Measurements from ENCODE around the gene TPO.
"Not testable (repeated sequence)": the region's sequence is repeated elsewhere in the genome, so short reads cannot be mapped to it uniquely, and the experiment has no call there.

Gene TPO

GRCh38 chr2:1413156-1413710 lies at the start of gene TPO:
TPO (plus strand) TSS chr2:1413463; CDS start chr2:1414409, 946 bp downstream.
- no peak for DNase-seq

GRCh38 chr2:1366546-1367134 lies 46.6 kb upstream of the TPO start:
- DNase-seq: peak; percentile 83 to 90

DNA sequence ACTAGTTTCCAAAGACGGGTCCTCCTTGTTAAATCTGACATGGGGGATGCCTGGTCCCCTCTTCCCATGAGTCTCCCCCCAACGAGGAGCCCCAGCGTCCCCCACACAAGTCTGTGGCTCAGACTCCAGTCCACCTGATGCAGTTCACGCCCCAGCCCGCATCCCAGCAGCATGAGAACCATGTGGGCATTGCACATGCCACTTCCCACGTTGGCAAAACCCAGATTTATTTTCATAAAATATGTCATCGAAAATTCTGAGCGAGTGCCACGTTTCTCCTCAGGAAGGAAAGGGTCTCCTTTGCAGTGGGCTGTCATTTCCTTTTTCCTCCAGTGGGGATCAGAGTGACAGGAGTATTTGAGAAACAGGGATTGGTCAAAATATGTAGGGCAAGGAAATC lies 45.7 kb upstream of the TPO start:
- DNase-seq: no peak

DNA sequence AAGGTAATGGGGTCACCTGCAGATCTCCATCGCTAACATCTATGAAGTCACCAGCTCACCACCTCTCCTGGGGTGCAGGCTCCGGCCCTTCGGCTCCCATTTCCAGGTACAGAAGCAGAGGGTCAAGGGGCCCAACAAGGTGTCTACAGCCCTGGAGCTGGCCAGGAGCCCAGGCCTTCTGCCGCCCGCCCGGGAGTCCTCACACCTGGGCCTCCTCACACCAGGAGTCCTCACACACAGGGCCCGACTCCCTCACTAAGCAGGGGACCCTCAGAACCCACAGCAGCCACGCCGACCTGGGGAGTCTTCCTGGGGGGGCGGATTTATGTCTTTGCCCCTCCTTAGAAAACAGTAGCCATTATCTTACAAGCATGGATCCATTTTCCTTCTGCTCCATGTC lies 43.4 kb upstream of the TPO start:
- no peak for DNase-seq

DNA sequence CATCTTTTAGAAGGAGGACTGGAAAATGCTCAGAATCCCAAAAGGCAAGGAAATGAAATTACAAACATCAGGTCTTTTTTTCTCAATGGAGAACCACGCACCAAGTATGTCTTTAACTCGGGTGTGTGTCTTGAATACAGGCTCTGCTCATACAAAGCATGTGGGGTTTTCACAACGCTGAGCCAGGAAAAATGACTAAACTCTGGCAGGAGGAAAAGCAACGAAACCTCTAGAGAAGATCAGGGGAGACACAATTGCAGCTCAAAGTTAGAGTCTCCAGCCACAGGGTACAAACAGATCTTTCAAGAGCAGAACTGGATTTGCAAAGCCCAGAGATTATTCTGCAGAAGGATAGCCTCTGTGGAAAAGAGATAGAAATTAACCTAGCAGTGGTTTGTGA lies 42.8 kb upstream of the TPO start:
- no peak for DNase-seq

- DNase-seq: no peak
Measured at GRCh38 chr2:1371082-1371481, 42.2 kb upstream of the TPO start.

- no peak for DNase-seq
Measured at GRCh38 chr2:1373830-1374229, 39.4 kb upstream of the TPO start.

DNA sequence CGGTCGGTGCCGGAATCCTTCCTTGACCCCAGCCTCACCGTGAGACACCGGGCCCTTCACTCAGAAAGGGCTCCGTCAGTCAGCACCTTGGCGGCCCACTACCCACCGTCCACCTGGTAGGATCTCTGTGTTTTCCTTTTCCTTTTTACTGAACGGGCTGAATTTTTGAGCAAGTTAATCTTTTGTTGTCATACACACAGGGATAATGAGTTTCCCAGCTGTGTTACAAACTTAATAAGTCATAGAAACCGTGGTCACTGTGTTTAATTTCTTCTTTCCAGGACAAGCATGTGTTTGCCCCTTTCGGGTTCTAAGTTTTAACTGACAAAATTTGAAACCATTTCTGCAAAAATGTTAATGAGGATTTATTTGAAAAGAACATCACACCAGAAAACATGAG lies 39.0 kb upstream of the TPO start:
- no peak for DNase-seq

- DNase-seq: no peak
Measured at GRCh38 chr2:1375794-1376193, 37.5 kb upstream of the TPO start.

- DNase-seq: no peak
Measured at GRCh38 chr2:1377473-1377872, 35.8 kb upstream of the TPO start.

DNA sequence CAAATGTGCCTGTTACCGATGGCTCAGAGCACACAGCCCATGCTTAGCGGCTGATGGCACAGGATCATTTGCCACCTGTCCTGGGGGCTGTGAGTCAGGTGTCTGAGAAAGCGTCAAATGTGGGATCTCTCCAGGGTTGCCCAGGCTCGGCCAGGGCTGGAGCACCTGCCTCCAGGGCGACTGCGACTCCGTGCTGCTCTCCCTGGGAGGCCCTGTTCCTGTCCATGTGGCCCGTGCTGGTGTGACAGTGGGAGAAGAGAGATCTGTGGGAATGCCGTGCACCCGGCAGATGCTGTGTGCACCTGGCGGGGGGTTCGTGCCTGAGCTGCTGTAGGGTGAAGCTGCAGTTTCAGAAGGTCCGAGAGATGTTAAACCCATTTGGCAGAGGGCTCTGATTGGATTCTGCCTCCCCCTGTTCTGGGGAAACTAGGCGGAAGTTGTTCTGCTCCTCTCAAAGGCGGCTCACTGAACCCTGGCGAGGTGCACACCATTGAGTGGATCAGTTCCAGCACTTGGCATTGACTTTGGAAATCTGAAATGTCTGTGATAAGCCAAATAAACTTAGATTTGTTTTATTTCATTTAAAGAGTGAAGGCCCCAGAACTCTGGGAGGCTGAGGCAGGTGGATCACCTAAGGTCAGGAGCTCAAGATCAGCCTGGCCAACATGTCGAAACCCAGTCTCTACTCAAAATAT lies 34.7 kb upstream of the TPO start:
- no peak for DNase-seq

DNA sequence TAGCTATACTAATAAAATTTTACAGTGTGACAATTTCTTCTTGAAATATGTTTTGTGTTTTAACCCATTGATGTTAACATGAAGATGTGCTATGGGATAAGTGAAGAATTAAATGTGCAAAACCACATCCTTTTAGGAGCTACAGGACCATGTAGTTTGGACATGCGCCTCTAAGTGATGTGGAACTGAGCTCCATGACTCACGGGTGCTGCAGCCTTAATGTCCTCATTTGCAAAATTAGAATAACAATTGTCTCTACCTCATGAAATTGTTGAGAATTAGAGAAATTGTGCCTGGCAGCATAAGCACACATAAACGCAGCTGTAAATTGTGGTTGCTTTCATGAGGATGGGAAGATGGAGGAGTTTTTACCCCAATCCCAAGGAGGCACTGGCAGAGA lies 31.6 kb upstream of the TPO start:
- DNase-seq: no peak

- not testable (repeated sequence) for DNase-seq
Measured at GRCh38 chr2:1387954-1388725, 25.1 kb upstream of the TPO start.

DNA sequence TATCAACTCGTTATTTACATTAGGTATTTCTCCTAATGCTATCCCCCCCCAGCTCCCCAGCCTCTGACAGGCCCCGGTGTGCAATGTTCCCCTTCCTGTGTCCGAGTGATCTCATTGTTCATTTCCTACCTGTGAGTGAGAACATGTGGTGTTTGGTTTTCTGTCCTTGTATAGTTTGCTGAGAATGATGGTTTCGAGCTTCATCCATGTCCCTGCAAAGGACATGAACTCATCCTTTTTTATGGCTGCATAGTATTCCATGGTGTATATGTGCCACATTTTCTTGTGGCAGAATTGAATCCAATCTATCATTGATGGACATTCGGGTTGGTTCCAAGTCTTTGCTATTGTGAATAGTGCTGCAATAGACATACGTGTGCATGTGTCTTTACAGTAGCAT lies 23.1 kb upstream of the TPO start:
- not testable (repeated sequence) for DNase-seq

GRCh38 chr2:1393321-1393720 lies 19.9 kb upstream of the TPO start:
- no peak for DNase-seq

DNA sequence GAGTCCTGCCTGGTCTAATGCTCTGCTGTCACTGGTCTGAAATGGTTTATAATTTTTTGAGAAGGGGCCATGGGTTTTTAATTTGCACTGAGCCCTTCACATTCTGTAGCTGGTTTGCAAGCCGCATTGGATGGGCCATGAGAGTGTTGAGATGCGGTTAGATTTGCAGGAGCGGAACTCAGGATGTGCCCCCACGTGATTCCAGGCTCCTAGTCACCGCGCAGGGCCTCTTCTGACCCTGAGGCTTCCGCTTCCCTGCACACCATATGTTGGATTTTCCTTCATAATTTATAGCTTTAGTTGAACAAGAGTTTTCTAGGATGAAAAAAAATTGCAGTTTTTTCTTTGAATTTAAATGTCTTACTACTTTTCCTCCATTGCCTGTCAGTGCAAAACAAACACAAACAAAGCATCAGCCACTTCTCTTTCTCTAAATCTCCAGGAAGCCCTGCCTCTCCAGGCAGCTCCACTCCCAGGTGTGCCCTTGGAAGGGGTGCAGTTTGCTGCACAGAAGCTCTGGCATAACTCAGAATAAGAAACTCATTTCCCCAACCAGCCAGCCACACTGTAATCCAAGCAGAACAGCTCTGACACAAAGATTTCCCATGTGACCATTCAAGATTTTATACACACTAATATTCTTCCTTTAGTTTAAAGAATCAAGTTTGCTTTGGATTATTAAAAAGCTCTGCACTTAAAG lies 18.4 kb upstream of the TPO start:
- DNase-seq: no peak

- no peak for DNase-seq
Measured at GRCh38 chr2:1397350-1397749, 15.9 kb upstream of the TPO start.

GRCh38 chr2:1398191-1398590 lies 15.1 kb upstream of the TPO start:
- no peak for DNase-seq

- peak; percentile 55 to 63 for DNase-seq
Measured at GRCh38 chr2:1400943-1401735, 12.1 kb upstream of the TPO start.

- no peak for DNase-seq
Measured at GRCh38 chr2:1402064-1402463, 11.2 kb upstream of the TPO start.

- no peak for DNase-seq
Measured at GRCh38 chr2:1403565-1403964, 9.7 kb upstream of the TPO start.

DNA sequence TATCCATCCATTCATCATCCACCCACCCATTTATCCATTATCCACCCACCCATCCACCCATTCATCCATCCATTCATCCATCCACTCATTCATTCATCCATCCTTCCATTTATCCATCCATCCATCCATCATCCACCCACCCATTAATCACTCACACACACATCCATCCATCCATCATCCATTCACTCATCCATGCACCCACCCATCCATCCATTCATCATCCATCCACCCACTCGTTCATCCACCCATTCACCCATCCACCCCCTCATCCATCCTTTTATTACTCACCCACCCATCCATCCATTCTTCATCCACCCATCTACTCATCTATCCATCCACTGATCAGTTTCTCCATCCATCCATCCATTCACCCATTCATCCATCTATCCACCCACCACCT lies 8.1 kb upstream of the TPO start:
- no peak for DNase-seq

Data from Kasumi-1 (cell line).